Measurements from ENCODE around the gene PATZ1.
"Not testable (repeated sequence)": the region's sequence is repeated elsewhere in the genome, so short reads cannot be mapped to it uniquely, and the experiment has no call there.

The PATZ1 gene

DNA sequence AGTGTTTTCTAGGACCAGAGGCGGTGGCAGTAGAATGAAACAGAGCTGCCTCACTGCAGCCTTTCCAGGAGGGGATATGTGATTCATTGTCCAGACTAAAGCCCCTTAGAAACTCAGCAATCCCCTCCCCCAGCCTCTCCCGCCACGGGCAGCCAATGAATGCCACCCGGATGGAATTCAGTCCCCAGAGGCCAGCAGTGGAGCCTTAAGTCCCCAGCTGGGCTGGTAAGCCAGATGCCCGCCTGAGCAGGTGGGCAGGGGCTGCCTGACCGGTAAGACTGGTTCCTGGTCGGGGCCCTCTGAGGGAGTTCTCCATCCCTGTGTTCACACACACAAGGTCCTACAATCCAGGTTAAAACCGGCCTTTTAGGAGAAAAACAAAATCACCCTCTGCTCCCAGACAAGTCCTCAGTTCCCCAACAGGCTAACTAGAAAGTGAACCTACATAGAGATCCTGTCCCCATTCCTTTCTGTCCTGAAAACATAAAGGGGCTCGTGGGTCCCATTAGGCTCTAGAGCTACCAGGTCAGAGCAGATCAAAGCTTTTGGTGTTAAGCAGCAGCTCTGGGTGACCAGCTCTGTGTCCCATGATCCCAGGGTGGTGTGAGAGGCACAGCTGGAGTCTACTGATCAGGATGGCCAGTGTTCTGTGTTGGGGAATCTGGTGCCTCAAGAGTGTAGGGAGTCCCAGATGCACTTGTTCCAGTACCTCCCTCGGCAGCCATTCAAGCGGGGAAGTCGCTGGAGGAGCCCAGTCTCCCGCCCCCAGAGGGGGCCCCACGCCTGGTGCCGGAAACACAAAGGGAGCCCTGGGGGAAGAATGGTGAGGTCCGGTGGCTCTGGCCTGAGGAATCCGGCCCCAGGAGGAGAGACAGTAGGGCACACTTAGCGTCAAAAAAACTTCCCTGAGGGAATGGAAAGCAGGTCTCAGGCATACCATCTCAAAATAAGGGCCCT is 2.6 kb downstream of the PATZ1 start:
- DNase-seq (ENCODE audit: low read depth in 2 of 2): no peak

DNA sequence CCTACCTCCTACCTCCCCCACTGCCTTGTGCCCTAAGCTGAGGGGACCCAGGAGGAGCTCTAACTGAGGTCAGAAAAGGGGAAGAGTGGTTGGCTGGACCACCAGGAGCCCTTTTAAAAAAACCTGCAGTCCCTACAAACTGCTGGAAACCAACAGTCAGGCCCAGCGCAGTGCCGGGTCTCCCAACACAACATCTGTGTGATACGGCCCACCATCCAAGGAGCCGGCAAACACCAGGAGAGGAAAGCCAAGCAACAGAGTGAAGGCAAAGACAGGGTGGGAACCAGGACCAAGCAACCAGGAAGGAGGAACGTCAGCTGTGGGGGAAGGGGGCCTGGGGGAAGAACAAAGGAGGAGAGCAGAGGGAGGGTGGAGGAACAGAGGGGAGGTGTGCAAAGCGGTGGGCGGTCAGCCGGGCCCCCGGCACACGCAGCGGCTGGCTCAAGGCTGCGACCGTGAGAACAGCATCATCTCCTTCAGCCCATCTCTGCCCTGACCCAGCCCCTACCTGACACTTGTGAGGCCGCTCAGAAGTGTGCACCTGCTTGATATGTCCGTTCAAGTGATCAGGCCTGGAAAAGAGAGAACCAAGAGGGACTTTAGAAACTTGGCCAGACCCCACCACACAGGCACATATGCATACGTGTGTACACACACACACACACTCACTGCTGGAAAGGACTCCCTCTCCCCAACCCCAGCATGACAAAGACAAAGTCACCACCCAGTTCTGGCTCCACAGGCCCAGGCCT is 3.6 kb downstream of the PATZ1 start:
- no peak for DNase-seq (ENCODE audit: low read depth in 2 of 2)

DNA sequence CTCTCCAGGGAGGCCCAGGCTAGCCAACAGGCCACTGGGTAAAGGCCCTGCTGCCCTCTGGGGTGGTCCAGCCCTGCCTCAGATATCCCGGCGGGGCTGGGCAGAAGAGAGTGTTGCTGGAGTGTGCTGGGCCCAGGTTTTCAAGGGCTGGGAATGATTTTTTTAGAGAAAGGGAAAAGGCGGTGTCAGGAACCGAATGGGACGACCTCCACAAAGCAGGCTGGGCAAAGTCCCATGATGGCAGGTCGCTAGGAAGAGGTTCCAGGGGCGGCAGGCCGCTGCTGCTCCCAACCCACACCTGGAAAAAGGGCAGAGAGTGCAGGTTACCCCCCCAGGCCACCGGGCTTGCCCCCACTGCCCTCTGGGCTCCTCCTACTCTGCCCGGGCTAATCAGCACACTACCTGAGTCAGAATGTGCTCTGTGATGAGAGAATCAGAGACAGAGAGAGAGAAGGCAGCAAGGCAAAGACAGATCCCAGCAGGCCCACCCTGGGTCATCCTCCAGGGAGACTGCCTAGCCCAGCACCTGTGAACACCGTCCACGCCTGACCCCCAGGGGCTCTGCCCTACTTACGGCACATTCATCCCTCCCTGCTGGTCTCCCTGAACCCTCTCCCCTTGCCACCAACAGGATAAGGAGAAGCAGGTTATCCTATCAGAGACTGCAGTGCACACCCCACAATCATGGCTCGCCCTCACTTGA is 4.6 kb downstream of the PATZ1 start:
- DNase-seq (ENCODE audit: low read depth in 2 of 2): no peak

DNA sequence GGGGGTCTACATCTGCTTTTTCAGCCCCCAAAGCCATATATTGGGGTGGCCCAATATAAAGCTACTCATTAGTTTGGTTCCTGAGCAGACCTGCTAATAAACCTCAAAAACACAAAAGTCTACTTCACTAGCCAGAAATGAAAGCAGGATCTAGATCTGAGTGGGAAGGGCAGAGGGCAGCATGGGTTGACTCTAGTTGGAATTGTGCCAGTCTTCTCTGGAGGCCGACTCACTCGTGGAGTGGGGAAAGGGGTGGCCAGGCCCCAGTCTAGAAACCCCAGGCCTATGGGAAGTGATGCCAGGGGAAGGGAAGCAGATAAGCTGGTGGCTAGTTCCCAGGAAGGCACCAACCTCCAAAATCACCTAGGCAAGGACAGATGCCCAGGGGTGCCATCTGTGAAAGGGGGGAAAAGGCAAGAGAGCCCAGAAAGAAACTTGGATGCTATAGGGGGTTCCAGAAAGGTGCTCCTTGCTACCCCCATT is 5.3 kb downstream of the PATZ1 start:
- DNase-seq (ENCODE audit: low read depth in 2 of 2): no peak

DNA sequence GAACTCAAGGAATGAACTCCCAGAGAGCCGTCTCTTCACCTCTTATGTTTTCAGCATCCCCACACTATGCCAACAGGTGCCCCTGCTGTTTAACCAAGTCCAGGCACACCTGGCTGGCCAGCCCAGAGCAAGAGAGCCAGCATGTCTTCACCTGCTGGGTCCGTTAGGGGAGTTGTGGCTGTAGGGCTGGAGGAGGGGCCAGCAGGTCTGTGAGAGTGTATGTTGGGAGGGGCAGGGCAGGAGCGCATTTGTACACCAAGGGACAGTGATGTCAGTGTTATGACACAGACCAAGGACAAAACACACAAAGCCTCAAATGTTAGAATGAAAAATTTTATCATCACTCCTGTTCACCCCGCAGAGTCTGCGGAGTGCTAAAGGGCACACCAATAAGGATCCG is 5.8 kb downstream of the PATZ1 start:
- DNase-seq (ENCODE audit: low read depth in 2 of 2): no peak

DNA sequence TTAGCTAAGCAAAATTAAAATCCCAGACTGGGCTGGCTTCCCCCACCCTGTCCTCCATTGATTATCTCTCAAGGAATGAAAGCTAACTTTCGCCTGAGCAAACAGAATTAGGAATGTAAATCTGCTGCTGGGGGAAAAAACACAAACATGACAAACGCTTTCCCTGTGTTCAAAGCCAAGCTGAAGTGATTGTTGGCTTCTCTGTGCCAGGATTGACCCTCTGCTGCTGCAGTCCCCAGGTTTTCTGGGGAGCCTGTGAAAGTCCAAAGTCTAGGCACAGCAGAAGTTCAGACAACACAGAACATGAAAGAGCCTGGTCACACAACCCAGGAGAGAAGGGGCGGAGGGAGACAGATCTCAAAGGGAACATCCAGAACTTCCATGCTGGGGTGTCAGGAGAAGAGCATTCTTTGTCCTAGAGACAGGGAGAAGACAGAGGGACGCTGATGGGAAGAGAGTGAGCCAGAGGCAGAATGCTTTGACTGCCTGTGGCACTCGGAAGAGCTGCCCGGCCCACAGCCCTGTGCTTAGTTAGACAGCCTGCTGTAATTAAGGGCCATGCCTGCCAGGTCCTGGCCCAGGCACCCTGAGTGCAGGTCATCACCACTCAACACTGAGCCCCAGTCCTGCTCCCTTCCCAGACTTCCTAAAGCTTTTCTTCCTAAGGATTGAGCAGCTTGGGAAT is 6.9 kb downstream of the PATZ1 start:
- no peak for DNase-seq (ENCODE audit: low read depth in 2 of 2)

DNA sequence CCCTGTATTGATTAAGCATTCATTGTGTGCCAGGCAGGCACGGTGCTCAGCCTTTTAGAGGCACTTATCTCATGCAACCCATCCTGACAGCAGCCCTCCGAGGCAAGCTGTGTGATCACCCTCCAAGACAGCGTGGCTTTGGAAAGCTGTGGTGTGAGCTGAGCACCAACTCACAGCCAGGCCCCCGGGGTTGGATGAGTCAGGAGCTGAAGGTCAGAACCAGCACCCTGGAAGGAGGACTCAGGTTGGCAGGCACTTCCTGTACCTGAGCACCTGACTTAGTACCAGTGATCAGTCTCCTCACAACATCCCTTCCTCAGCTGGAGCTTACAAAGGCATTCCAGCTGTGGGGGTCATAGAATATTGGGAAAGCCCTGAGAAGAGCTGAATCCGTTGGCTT is 9.0 kb downstream of the PATZ1 start:
- no peak for DNase-seq (ENCODE audit: low read depth in 2 of 2)

DNA sequence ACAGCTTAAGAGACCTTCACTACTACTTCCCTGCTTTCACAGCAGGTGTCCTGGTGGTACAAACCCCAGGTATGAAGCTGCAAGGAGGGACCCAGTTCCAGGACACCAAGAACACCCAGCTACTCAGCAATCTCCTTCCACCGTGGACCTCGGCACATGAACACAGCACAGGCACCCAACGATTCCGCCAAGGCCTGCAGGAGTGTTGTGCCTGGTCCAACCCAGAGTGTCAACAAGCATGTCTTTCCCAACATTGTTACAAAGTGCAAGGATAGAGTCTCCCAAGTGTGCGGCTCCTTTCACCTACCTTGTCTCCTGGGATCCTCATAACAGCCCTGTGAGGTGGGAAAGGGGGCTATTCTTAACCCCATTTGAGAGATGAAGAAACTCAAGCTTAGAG is 11.8 kb downstream of the PATZ1 start:
- no peak for DNase-seq (ENCODE audit: low read depth in 2 of 2)

DNA sequence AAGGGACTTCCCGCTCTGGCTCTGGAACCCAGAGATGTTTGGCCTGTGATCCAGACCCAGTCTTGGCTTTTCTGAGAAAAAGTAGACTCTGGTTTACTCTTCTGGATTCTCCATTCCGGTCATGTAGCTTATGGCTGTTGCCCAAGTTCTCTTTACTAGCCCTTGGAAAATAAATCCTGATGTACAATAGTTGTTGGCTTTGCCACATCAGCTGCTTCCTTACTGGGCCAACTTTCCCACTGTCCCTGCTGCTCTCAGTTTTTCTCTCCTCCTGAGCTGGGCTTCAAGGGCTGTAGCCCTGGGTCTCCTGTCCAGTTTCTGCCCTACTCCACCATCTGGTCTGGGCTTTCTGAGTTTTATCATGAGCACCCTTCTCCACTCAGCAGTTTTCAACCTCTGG is 12.5 kb downstream of the PATZ1 start:
- no peak for DNase-seq (ENCODE audit: low read depth in 2 of 2)

DNA sequence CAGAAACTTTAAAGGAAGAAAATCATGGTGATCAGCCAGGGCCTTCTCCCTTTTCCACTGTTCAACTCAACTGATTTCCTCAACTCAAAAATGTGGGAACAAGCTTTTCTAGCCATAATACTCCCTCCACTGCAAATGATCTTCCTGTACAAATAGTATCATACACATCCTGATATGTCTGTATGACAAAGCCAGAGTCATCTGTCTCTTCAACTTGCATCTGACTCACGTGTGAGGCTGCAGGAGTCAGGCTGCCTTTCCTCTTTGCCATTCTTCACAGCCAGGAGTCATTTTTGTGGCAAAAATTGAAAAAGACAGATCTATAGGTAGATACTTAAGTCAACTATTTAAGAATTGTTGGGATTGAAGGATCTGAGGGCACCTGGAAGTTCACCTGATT is 13.3 kb downstream of the PATZ1 start:
- no peak for DNase-seq (ENCODE audit: low read depth in 2 of 2)

DNA sequence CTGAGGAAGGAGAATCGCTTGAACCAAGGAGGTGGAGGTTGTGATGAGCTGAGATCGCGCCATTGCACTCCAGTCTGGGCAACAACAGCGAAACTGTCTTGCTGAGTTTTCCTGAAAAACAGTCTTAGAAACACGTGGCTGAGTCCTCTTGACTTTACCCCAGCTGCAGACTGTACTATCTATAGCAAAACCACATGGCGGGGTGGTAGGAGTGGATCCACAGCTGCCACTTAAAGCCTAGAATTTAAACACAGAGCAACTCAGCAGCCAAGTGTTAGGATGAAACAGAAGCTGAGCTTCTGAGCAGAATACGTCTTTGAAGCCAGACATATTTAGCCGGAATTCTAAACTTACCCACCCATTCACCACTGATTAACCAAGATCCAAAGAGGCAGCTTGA is 14.1 kb downstream of the PATZ1 start:
- no peak for DNase-seq (ENCODE audit: low read depth in 2 of 2)

DNA sequence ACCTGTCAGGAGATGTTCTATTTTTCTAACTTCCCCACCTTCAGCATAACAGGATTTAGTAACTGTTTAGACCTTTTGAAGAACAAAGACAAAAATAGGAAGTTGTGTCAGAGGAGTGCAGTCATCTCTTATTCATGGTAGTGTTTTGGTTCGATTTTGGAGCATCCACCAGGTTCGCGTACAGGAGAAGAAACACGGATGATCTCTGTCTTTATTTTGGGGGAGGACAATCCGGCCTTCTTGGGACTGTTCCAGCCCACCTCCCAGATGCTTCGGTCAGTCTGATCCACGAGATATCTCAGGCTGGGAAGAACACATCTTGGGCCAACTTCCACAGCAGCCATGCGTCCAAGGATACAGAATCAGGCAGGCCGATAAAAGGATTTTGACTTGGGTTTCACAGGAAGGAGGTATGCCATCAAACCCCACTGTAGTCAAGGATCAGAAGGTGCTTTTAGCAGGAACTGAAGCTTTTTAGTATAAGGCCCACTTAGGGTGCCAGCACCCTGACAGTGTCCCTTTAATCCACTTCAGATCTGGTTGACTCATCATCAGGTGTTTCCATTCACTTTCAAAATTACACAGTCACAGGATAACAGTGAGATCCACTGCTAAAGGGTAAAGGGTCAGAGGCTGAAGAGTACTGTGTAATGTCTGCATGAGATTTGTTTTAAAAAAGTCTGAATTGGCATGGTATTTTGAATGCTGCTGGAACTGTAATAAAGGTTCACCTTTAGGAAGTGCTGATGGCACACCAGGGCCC is 16.5 kb downstream of the PATZ1 start:
- no peak for DNase-seq (ENCODE audit: low read depth in 2 of 2)

DNA sequence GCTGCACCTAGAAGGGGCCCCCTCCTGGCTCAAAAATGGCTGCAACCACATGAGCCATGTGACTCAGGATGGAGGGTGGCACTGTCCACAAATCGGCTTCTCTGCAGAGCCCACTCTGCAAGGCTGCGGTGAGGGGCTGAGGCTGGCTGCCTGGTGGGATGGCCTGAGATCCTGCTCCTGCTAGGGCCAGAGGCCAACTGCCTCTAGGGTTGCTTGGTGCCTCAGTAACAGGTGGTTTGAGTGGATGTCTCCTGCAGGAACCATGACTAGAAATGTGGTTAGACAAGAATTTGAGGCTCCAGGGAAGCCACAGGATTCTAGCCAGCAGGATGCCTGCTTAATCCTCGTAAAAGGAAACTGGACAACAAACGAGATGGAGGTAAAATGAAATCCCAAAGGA is 17.1 kb downstream of the PATZ1 start:
- no peak for DNase-seq (ENCODE audit: low read depth in 2 of 2)

DNA sequence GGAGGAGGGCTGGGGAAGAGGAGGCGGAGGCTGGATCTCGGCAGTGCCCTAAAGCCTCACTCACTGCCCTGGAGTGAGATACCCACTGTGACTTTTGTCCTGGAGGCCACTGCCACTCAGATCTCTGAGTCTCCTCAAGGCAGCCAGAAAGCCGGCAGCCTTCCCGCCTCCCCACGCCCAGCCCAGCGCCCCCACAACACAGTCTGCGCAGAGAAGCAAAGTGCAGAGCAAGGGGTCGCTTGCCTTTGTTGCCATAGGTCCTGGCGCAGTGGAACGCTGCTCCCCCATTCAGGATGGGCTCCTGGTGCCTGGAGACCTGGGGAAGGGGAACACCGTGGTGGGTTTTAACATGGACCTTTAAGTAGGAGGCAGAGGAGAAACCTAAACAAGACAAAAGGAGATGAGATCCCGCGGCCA is 17.6 kb downstream of the PATZ1 start:
- DNase-seq (ENCODE audit: low read depth in 2 of 2): no peak

DNA sequence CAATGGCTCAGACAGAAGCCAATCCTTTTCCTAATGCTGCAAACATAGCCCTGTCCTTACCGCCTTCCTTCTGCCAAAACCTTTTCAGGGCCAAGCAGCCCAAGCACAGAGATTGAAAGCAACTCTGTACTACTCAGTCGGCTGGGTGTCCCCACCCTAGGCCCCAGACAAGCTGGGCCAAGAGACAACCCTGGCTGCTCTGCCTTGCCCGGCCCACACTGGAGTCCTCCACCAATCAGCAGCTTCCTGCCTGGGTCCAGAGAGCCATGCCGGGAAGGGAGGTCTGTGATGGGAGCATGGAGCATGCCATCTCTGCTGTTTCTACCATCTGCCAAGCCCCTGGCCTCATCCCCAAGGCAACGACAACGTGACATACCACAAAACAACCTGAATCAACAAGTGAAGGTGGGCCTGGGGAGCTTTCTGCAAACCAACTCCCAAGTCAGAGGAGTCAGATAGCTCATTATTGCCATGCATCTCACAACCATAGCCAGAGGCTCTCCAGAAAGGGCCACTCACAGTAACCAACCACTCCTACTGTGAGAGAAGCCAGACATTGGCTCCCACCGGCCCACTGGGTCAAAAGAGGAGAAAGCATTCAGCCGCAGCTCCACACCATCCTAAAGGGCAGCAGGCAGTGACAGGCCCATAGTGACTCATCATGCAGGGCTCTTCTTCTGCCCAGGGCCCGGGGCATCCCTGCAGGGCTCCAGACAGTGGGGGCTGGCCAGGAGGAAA is 18.2 kb downstream of the PATZ1 start:
- no peak for DNase-seq (ENCODE audit: low read depth in 2 of 2)

DNA sequence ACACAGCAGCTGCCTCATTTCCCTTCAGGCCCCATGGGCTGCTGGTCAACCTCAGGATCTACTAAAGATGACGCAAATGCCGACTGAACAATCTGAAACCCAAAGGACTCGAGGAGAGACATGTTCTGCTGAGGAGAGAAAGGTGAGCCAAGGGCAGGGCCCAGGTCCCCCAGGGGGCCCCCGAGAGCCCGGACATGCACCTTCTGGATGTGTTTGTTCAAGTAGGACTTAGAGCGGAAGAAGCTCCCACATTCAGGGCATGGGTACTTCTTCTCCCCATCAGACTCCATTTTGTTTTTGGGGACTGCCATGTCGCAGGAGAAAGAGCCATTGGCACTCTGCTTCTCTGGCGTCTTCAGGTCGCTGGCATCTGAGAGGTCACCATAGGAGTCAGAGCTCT is 19.3 kb downstream of the PATZ1 start:
- no peak for DNase-seq (ENCODE audit: low read depth in 2 of 2)

DNA sequence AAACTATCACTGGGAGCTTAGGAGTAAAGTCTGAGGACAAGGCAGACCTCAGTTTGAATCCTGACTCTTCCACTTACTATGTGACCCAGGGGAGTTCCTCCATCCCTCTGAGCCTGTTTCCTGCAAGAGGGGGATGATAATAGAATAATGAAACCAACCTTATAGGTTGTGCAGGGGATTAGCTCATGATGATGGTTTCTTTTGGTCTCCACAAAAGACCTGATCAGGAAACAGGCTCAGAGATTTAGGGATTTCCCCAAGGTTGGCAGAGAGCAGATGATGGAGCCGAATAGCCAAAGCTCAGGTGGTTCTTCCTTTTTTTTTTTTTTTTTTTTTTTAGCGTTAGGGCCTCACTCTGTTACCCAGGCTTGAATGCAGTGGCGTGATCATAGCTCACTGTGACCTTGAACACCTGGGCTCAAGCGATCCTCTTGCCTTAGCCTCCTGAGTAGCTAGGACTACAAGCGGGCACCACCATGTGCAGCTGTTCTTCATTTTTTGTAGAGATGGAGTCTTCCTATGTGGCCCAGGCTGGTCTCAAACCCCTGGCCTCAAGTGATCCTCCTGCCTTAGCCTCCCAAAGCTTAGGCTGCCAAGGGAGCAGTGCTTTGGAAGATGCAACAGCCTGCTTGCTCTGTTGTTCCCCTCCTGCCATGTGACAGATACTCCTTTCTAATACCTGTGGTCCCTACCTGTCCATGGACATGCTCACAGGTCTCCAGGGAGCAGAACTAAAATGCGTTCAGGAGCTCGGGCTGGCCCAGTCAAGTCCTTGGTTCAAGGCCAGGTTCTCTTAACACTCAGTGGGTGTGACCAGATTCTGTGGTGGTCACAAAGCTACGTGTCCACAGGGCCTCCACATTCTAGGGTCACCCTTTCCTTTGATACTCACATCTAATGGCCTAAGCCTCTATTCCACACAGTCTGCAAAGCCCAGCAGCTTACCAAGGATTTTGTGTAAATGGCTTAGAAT is 22.3 kb downstream of the PATZ1 start:
- DNase-seq (ENCODE audit: low read depth in 2 of 2): no peak

DNA sequence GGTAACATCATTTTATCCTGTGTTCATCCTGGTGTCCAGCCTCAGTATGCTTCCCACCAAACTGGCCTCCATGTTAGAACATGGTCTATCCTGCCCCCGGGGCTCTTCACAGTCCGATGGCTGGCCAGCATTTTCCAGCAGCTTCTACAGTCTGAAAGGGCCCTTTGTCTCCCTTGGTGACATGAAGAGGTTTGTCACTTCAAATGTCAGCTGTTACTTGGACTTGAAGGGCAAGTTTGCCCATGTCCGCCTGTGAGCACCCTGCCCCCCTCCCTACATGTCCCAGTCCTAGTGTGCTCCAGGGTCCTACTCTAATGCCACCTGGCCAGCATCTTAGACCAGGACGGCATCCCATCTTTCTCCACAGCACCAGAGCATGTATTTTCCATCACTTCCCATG is 24.7 kb downstream of the PATZ1 start:
- no peak for DNase-seq (ENCODE audit: low read depth in 2 of 2)

DNA sequence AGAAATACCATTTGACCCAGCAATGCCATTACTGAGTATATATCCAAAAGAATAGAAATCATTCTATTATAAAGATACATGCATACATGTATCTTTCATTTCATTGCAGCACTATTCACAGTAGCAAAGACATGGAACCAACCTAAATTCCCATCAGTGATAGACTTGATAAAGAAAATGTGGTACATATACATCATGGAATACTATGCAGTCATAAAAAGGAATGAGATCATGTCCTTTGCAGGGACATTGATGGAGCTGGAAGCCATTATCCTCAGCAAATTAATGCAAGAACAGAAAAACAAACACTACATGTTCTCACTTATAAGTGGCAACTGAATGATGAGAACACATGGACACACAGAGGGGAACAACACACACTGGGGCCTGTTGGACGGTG is 31.9 kb downstream of the PATZ1 start:
- not testable (repeated sequence) for DNase-seq (ENCODE audit: low read depth in 2 of 2)
